DND-41 (cell line): ENCODE results near the gene PER1.

ENCODE experiments used
- ATAC-seq: fragments of 200-7000 bp; cut with Tn5 transposase; 3 replicates; pipeline ENCODE4 v1.9.1; 2021; ENCODE audit warnings: low read depth; ENCODE audit not compliant: insufficient read depth
- DNase-seq: peaks from one replicate; pipeline ENCODE4 v3.0.0-alpha.2; 2020
- H2AFZ ChIP-seq: 2 replicates; pipeline ENCODE4 v1.6.0; 2012; ENCODE audit warnings: low read depth, low read length
- H3K27ac ChIP-seq: 2 replicates; pipeline ENCODE4 v1.5.1; 2012; ENCODE audit warnings: low read length, inconsistent platforms
- H3K27me3 ChIP-seq: fragments of 200-600 bp; sonication (generic); 2 replicates; pipeline ENCODE4 v1.6.0; 2012; ENCODE audit warnings: low read length, mild to moderate bottlenecking, inconsistent platforms; ENCODE audit not compliant: insufficient read depth, poor library complexity
- H3K36me3 ChIP-seq: 2 replicates; pipeline ENCODE4 v1.5.1; 2012; ENCODE audit warnings: low read length, inconsistent platforms; ENCODE audit not compliant: insufficient read depth
- H3K4me1 ChIP-seq: 2 replicates; pipeline ENCODE4 v1.5.1; 2012; ENCODE audit warnings: mild to moderate bottlenecking, low read length; ENCODE audit not compliant: insufficient read depth
- H3K4me2 ChIP-seq: 2 replicates; pipeline ENCODE4 v1.6.0; 2012; ENCODE audit warnings: mild to moderate bottlenecking, moderate library complexity, low read length, inconsistent platforms; ENCODE audit not compliant: insufficient read depth
- H3K4me3 ChIP-seq, 2 experiments: fragments of 200-600 bp in 1 of 2; shearing (Covaris generic) in 1 of 2; 2 replicates each; pipeline ENCODE4 v1.5.1; 2012 to 2016; ENCODE audit warnings: inconsistent platforms in 2 of 2, low read length in 2 of 2, mild to moderate bottlenecking in 2 of 2, low read depth in 1 of 2, moderate library complexity in 1 of 2
- H3K79me2 ChIP-seq: 2 replicates; pipeline ENCODE4 v1.6.0; 2012; ENCODE audit warnings: low read length, inconsistent platforms; ENCODE audit not compliant: insufficient read depth
- H3K9ac ChIP-seq: 2 replicates; pipeline ENCODE4 v1.6.0; 2012; ENCODE audit warnings: low read depth, mild to moderate bottlenecking, inconsistent platforms, low read length, moderate library complexity
- H3K9me3 ChIP-seq: 2 replicates; pipeline ENCODE4 v1.5.1; 2012; ENCODE audit warnings: low read length, moderate library complexity, mild to moderate bottlenecking, inconsistent platforms; ENCODE audit not compliant: insufficient read depth, severe bottlenecking
- H4K20me1 ChIP-seq: 2 replicates; pipeline ENCODE4 v1.6.0; 2012; ENCODE audit warnings: low read length; ENCODE audit not compliant: insufficient read depth
- EZH2 ChIP-seq: IDR thresholded peaks from 3 replicates; pipeline ENCODE4 v1.6.1; 2012; ENCODE audit warnings: borderline replicate concordance, low read depth, mild to moderate bottlenecking, moderate library complexity, low read length, inconsistent platforms; ENCODE audit not compliant: severe bottlenecking
- TF ChIP-seq, protein P1 (sequence below): IDR thresholded peaks from 2 replicates; pipeline ENCODE4 v1.5.1; 2012; ENCODE audit warnings: borderline replicate concordance, low read length, moderate library complexity, mild to moderate bottlenecking; ENCODE audit not compliant: poor library complexity, severe bottlenecking; ENCODE audit errors: extremely low read depth

PER1 gene

DNA sequence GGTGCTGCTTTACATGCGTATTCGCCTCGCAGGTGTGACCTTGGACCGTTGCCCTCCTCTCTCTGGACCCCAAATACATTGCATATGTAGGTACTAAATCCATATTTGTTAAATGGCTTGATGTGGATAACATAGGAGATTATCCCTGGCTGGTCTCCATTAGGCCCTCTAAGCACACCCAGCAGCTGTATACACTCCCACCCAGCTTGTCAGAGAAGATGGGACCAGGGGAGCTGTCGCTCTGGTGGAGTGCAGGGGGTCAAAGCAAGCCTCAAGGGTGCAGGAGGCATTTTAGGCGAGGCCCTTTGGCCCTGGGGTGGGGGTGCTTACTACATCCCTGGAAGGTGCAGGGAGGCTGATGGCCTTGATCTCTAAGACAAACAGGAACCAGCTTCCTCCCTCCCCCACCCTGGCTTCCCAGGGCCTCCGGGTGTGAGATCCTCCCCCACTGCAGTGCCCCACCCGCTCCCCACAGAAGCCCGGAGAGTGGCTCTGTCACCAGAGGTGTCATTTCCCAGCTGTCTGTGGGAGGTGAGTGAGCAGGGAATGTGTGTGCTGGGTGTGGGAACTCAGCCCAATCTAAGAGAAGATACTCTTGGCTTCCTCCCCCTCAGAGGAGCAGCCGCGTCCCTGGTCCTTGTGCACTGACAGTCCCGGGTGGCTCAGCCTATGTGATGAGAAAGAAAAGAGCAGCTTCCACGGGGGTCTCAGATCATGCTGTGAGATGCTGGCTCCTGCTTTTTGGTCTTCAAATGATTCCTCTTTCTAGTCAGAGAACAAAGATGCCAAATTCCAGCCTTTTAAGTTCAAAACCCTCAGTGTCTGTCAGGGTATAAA, 12.0 kb upstream of the PER1 start:
- Histone ChIP-seq H3K79me2 (peaks cover 41% of the 10 kb centered on the region), H3K36me3 (peaks cover 31% of the 10 kb centered on the region), H2AFZ (peak overlapping the region; percentile 97), H4K20me1 (peaks cover 23% of the 10 kb centered on the region), H3K4me2 (peak overlapping the region; percentile 97), H3K27me3 (no peaks in the 10 kb centered on the region), H3K4me3 (peak overlapping the region in 1 of 2 experiments; percentile 99; a peak in 2 of 4 replicates), H3K9ac (peak overlapping the region; percentile 100), H3K9me3 (no peaks in the 10 kb centered on the region), H3K27ac (peak overlapping the region; percentile 97), H3K4me1 (peaks cover 53% of the 10 kb centered on the region)
- ATAC-seq (peak; percentile 70), DNase-seq (peak; percentile 82)
- TF ChIP-seq, protein P1, sequence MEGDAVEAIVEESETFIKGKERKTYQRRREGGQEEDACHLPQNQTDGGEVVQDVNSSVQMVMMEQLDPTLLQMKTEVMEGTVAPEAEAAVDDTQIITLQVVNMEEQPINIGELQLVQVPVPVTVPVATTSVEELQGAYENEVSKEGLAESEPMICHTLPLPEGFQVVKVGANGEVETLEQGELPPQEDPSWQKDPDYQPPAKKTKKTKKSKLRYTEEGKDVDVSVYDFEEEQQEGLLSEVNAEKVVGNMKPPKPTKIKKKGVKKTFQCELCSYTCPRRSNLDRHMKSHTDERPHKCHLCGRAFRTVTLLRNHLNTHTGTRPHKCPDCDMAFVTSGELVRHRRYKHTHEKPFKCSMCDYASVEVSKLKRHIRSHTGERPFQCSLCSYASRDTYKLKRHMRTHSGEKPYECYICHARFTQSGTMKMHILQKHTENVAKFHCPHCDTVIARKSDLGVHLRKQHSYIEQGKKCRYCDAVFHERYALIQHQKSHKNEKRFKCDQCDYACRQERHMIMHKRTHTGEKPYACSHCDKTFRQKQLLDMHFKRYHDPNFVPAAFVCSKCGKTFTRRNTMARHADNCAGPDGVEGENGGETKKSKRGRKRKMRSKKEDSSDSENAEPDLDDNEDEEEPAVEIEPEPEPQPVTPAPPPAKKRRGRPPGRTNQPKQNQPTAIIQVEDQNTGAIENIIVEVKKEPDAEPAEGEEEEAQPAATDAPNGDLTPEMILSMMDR = no peak
- TF ChIP-seq EZH2 = no peak

DNA sequence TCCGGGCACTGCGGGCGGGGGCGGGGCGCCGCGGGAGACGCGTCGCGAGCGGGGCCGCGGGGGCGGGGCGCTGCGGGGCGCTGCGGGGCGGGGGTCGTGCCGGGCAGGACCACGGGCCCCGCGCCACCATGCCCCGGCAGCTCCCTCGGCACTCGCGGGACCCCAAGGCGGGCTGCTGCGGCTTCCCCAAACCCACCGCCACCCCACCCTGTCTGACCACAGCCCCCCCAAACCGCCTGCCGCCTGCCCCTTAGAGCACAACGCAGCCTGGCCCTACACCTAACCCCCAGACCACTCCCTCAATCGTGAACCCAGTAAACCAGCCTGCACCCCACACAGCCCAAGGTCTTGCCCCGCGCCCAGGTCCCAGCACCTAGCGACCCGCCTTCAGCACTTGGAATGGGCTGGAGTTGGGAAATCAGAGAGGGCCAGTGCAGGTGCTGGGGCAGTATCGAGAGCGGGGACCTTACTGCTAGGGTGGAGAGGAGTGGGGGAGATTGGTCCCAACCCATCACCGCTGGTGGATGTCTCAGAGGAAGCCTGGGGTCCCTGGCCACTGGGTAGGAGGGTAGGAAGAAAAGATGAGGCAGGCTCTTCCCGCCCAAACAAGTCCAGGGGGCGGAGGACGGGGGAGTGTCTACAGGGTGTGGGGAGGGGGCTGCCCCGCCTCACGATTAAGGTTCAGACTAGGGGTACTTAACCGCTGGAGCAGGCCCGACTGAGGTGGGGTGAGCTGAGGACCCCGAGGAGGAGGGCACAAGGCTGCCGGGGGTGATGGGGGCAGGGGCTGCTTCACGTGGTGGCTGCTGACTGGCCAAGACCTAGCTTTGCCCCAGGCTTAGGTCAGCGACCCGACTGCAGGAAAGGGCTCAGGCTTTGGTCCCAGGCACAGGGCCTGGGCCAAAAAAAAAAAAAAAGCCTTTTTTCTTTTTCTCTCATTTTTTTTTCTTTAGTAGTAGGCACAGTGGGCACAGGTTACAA, 11.1 kb upstream of the PER1 start:
- Histone ChIP-seq H3K4me1 (peaks cover 60% of the 10 kb centered on the region), H3K27ac (peak overlapping the region; percentile 97), H3K9ac (peak overlapping the region; percentile 100), H3K4me2 (peak overlapping the region; percentile 97), H3K9me3 (no peaks in the 10 kb centered on the region), H3K79me2 (peaks cover 41% of the 10 kb centered on the region), H2AFZ (peak overlapping the region; percentile 97), H3K36me3 (peaks cover 34% of the 10 kb centered on the region), H3K27me3 (no peaks in the 10 kb centered on the region), H3K4me3 (peak overlapping the region; percentile 38 to 99; a peak in 3 of 4 replicates), H4K20me1 (peaks cover 26% of the 10 kb centered on the region)
- TF ChIP-seq, protein P1 = no peak
- no peak for TF ChIP-seq EZH2
- DNase-seq (peak; percentile 57), ATAC-seq (peak; percentile 21; the same call in 2 of the 3 replicates)

DNA sequence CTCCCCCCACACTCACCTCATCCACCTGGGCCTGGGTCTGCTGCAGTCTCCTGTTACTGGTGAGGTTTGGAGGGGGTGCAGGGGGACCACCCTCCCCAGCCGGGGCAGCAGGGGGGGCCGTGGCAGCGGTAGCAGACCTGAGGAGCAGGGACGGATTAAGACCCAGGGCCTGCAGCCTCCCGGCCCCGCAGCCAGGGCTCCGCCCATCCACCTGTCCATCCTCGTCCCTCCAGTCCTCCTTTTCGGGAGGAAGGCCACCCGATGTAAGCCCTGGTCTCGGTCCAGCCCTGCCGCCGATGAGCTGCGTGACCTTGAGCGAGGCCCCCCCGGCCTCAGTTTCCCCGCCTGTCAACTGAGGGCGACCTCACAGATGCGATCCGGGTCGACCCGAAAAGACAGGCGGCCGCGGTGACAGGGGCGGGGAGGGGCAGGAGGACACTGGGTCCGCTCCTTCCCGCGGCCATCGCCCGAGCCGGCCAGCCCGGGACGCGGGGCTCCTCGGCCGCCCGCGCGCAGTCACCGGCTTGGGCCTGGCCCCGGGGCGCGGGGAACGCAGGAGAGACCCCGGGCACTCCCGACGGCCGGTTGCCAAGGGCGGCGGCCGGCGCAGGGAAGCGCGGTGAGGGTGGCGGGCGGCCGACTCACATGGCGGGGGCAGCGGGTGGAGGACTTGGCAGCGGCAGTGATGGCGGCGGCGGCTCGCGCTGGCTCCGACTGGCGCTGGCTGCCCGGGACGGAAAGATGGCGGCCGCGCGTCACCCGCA, 10.2 kb upstream of the PER1 start, which contains the start of gene VAMP2:
Gene VAMP2, minus strand, starts transcription at position 716 of the 764 bp plus-strand sequence. Its CDS starts 69 bp downstream, at position 647.
- Histone ChIP-seq H4K20me1 (peaks cover 26% of the 10 kb centered on the region), H3K4me2 (peak within 1 kb of the TSS; percentile 97), H2AFZ (peak within 1 kb of the TSS; percentile 97), H3K9ac (peak within 1 kb of the TSS; percentile 100), H3K36me3 (peaks cover 39% of the 10 kb centered on the region), H3K4me1 (peaks cover 66% of the 10 kb centered on the region), H3K27ac (peak within 1 kb of the TSS; percentile 97), H3K9me3 (no peaks in the 10 kb centered on the region), H3K79me2 (peaks cover 41% of the 10 kb centered on the region), H3K4me3 (peak within 1 kb of the TSS; percentile 99), H3K27me3 (no peaks in the 10 kb centered on the region)
- TF ChIP-seq, protein P1 = no peak
- no peak for TF ChIP-seq EZH2
- peak; percentile 55 for ATAC-seq
- DNase-seq = peak; percentile 79
